Activated T-helper 2 cell treated with anti-CD3 and anti-CD28 coated beads, Interferon-gamma antibody, Interleukin-2, Interleukin-4, amounts not matched to agents 10 μg/mL and 5 μg/mL and 100 μg/mL, durations not matched to agents 14 hours and 24 hours and 36 hours (primary cell): ENCODE data around the gene NEXN. TPM values are rescaled to one million over a fixed set of nuclear protein-coding genes. Genes with fewer than 3 reads are reported as not detected.
A peak's percentile ranks its signal among the peaks of the same experiment; 100 is the strongest.

Source experiments
- DNase-seq: peaks from one replicate; pipeline ENCODE4 v3.0.0; 2021; ENCODE audit warnings: low spot score
- H3K27ac Mint-ChIP-seq: one replicate; pipeline ENCODE4 v1.8.0; 2021; ENCODE audit warnings: mixed read lengths
- H3K27me3 Mint-ChIP-seq: one replicate; pipeline ENCODE4 v1.8.0; 2021; ENCODE audit warnings: low read depth, mixed read lengths
- H3K36me3 Mint-ChIP-seq: one replicate; pipeline ENCODE4 v1.8.0; 2021; ENCODE audit warnings: low read depth, mixed read lengths
- H3K4me1 Mint-ChIP-seq: one replicate; pipeline ENCODE4 v1.8.0; 2021; ENCODE audit warnings: low read depth, mixed read lengths
- H3K4me3 Mint-ChIP-seq: one replicate; pipeline ENCODE4 v1.8.0; 2021; ENCODE audit warnings: low read depth, mild to moderate bottlenecking, moderate library complexity, mixed read lengths
- H3K9me3 Mint-ChIP-seq: one replicate; pipeline ENCODE4 v1.8.0; 2021; ENCODE audit warnings: mixed read lengths
- intact Hi-C: fragments of 100-400 bp; cut with micrococcal nuclease; formaldehyde crosslinking; loops from one replicate; pipeline ENCODE4 v1.15.1; 2023
- total RNA-seq: library from RNA; stranded (reverse); gene quantifications from 2 replicates; pipeline ENCODE4 v1.2.3, GENCODE V29; 2022

NEXN gene
- total RNA-seq = 0.59 and 0.60 TPM in 2 replicates

DNA sequence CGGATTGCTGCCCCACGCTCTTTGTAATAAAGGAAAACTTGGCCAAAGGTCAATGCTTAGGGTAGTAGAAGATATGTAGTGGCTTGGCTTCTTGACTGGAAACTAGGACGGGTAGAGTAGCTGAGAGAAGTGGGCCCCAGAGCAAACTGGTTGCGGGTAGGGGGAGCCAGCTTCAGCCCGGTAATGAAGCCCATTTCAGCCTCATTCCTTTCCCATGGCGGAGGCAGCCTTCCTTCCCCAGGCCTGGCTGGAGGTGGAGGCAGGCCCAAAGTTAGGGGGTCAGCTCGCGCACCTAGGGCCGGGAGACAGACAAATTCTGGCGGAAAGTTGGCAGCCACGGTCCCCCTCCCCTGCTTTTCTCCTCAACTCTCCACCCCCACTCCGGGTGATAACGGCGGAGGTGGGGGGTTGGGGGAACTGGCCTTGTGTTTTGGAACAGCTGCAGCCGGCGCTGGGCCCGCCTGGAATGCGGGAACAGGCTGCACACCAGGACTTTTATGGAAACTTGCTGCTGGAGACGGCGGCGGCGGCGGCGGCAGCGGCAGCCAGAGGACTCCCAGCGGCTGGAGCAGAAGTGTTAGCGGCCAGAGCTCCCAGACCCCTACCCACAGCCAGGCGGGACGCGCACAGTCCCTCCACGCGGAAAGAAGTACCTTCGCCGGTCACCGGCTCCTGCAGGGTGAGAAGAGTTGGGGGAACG lies at the start of gene NEXN:
TSS of gene NEXN (plus strand) at position 544 of the 700 bp plus-strand sequence. CDS start 27,483 bp downstream, outside the sequence.
- intact Hi-C loops = no loop called here
- Mint-ChIP-seq H3K36me3 (no peaks in the 10 kb centered on the region), H3K27ac (no peak within 1 kb of the TSS), H3K27me3 (peaks cover 26% of the 10 kb centered on the region), H3K4me1 (peaks cover 4% of the 10 kb centered on the region), H3K4me3 (peak within 1 kb of the TSS; percentile 57), H3K9me3 (no peaks in the 10 kb centered on the region)
- no peak for DNase-seq

DNA sequence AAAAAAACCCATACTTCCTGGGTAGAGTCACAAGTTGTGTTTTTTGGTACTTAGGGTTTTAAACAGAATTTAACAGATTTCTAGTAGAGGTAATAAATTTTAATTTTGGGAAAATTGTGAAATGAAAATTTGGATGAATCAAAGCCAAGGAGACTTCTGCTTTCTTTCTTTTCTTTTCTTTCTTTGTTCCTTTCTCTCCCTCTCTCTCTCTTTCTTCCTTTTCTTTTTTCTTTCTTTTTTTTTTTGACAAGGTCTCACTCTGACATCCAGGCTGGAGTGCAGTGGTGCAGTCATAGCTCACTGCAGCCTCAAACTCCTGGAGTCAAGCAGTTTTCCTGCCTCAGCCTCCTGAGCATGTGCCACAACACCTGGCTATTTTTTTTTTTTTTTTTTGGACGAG lies 46.9 kb upstream of the NEXN start:
- intact Hi-C loops = no loop called here
- DNase-seq = no peak
- H3K9me3 Mint-ChIP-seq = no peaks in the 10 kb centered on the region
- no peaks in the 10 kb centered on the region for H3K27me3 Mint-ChIP-seq
- no peak overlapping the region for H3K4me3 Mint-ChIP-seq
- no peaks in the 10 kb centered on the region for H3K4me1 Mint-ChIP-seq
- no peak overlapping the region for H3K27ac Mint-ChIP-seq
- peaks cover 14% of the 10 kb centered on the region for H3K36me3 Mint-ChIP-seq

DNA sequence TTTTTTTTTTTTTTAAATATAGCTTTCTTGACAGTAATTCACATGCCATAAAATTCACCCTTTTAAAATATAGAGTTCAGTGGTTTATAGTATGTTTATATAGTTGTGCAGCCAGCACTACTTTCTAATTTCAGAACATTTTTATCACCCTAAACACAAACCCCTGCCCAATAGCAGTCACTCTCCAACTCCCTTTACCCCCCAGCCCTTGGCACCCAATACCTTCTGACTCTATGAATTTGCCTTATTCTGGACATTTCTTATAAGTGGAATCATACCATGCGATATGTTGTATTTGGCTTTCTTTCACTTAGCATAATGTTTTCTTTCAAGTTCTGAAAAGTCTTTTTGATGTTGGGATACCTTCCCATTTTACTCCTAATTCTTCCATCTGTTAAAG lies 42.5 kb upstream of the NEXN start:
- Mint-ChIP-seq H3K27me3 (no peaks in the 10 kb centered on the region), H3K36me3 (peaks cover 14% of the 10 kb centered on the region), H3K27ac (no peak overlapping the region), H3K4me1 (no peaks in the 10 kb centered on the region), H3K4me3 (no peak overlapping the region), H3K9me3 (no peaks in the 10 kb centered on the region)
- DNase-seq = no peak
- intact Hi-C loops = no loop called here

DNA sequence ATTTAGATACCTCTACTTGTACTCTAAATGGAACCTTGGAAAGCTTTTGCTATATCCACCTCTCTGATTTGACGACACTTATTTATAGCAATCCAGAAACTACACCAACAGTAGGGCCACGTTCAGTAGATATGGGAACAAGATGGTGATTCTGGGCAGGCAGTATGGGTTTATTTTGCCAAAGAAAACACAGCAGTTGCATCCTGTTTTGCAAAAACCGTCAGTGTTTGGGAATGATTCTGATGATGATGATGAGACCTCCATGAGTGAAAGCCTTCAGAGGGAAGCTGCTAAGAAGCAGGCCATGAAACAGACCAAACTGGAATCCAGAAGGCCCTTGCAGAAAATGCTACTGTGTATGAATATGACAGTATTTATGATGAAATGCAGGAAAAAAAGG lies 41.5 kb upstream of the NEXN start:
- Mint-ChIP-seq H3K36me3 (peaks cover 14% of the 10 kb centered on the region), H3K4me1 (no peaks in the 10 kb centered on the region), H3K27me3 (no peaks in the 10 kb centered on the region), H3K4me3 (no peak overlapping the region), H3K9me3 (no peaks in the 10 kb centered on the region), H3K27ac (no peak overlapping the region)
- DNase-seq = no peak
- intact Hi-C loops = no loop called here

DNA sequence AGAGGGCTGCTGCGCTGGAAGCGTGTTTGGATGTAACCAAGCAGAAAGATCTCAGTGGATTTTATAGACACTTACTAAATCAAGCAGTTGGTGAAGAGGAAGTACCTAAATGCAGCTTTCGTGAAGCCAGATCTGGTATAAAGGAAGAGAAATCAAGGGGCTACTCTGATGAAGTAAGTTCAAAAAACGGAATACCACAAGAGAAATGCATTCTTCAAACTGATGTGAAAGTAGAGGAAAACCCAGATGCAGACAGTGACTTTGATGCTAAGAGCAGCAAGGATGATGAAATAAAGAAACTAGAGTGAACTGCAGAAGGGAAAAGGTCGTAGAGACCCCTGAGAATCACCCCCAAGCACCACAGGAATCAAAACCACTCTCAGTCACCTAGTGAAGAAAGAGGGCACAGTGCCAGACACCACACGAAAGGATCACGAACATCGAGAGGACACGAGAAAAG lies 40.8 kb upstream of the NEXN start:
- intact Hi-C loops = no loop called here
- Mint-ChIP-seq H3K9me3 (no peaks in the 10 kb centered on the region), H3K27me3 (no peaks in the 10 kb centered on the region), H3K4me3 (no peak overlapping the region), H3K4me1 (no peaks in the 10 kb centered on the region), H3K36me3 (peaks cover 14% of the 10 kb centered on the region), H3K27ac (no peak overlapping the region)
- no peak for DNase-seq

DNA sequence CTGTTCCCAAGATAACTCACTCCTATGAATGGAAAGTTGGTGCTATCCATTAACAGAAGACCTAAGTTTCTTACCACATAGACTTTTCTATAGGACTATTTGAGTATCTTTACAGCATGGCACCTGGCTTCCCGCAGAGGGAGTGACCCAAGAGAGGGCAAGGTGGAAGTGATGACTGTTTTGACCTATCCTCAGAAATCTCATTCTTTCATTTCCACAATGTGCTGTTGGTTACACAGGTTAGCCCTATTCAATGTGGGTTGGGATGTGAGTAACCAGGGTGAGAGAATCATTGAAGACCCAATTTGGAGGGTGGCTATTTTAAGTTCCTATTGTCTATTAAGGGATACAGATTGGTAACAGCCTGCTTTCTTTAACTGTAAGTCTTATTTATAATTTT lies 38.3 kb upstream of the NEXN start:
- H3K27ac Mint-ChIP-seq = no peak overlapping the region
- intact Hi-C loops = no loop called here
- no peak overlapping the region for H3K4me3 Mint-ChIP-seq
- H3K27me3 Mint-ChIP-seq = no peaks in the 10 kb centered on the region
- no peaks in the 10 kb centered on the region for H3K4me1 Mint-ChIP-seq
- DNase-seq = no peak
- peaks cover 26% of the 10 kb centered on the region for H3K36me3 Mint-ChIP-seq
- H3K9me3 Mint-ChIP-seq = peaks cover 10% of the 10 kb centered on the region

DNA sequence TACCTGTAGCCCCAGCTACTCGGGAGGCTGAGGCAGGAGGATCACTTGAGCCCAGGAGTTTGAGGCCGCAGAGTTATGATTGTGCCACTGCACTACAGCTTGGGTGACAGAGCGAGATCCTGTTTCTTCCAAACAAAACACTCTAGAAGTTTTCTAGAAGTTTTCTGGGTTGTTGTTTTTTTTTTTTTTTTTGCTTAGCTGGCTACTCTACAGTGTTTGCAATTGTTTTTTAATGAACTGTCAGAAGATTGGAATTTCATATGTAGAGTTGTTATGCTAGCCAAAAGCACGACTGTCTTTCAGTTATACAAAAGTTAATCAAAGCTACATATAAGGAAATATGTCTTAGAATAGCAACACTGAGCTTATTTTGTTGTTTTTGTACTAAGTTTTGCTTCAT lies 30.9 kb upstream of the NEXN start:
- peaks cover 2% of the 10 kb centered on the region for H3K4me1 Mint-ChIP-seq
- peaks cover 55% of the 10 kb centered on the region for H3K36me3 Mint-ChIP-seq
- intact Hi-C loops = no loop called here
- DNase-seq = no peak
- no peak overlapping the region for H3K27ac Mint-ChIP-seq
- peaks cover 30% of the 10 kb centered on the region for H3K9me3 Mint-ChIP-seq
- no peak overlapping the region for H3K4me3 Mint-ChIP-seq
- no peaks in the 10 kb centered on the region for H3K27me3 Mint-ChIP-seq

DNA sequence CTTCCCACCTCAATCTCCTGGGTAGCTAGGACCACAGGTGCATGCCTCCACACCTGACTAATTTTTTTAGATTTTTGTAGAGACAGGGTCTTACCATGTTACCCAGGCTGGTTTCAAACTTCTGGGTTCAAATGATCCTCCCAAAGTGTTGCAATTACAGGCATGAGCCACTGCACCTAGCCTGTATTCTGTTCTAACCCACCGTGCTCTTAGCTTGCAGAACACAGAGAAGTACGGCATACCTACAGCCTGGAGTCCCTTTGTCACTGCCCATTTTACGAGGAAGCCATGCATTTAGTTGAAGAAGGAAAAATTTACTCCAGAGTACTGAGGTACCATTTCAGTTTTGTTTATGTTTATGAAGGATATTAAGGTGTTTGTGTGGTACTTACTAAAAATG lies 29.7 kb upstream of the NEXN start:
- H3K36me3 Mint-ChIP-seq = peaks cover 55% of the 10 kb centered on the region

DNA sequence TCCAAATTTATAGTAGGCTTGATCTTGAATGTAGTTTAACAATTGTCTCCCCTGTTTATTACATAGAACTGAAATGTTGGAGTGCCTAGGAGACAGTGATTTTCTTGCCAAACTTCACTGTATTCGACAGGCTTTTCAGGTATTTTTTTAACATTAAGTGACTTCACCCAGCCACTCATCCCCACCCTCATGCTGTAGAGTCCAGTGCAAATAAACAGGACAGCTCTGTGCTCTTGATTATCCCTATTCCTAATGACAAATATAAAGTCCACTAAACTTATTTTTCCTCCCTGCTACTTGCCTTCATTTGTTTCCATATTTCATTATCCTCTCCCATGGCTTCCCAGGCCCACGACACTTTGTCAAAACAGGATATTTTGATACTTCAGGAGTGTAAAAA lies 29.2 kb upstream of the NEXN start:
- Mint-ChIP-seq H3K4me1 (peaks cover 2% of the 10 kb centered on the region), H3K27ac (no peak overlapping the region), H3K36me3 (peaks cover 50% of the 10 kb centered on the region), H3K27me3 (no peaks in the 10 kb centered on the region), H3K9me3 (peaks cover 29% of the 10 kb centered on the region), H3K4me3 (no peak overlapping the region)
- no peak for DNase-seq
- intact Hi-C loops = no loop called here

More for the DNA sequence above, 29.7 kb upstream of the NEXN start:
- peaks cover 2% of the 10 kb centered on the region for H3K4me1 Mint-ChIP-seq
- peaks cover 30% of the 10 kb centered on the region for H3K9me3 Mint-ChIP-seq
- intact Hi-C loops = no loop called here
- no peaks in the 10 kb centered on the region for H3K27me3 Mint-ChIP-seq
- no peak overlapping the region for H3K4me3 Mint-ChIP-seq
- no peak overlapping the region for H3K27ac Mint-ChIP-seq
- DNase-seq = no peak

DNA sequence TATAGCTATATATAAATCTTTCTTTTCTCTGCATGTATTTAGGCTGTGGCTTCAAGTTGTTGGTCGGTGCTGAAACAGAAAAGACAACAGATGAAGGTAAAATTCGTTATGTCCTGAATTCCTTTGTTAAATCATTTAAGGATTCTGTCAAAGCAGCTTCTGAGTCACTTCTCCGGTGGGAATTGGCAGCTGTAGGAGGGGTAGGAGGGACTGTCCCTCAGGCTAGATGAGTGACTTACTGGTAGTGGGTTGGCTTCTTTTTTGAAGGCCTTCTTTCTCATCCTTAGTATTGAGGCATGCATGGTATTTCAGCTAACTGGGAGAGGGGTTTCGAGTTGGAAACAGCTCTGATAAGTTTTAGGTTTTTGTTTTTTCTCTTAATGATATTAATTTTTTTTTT lies 22.1 kb upstream of the NEXN start:
- Mint-ChIP-seq H3K9me3 (no peaks in the 10 kb centered on the region), H3K4me3 (no peak overlapping the region), H3K27me3 (no peaks in the 10 kb centered on the region), H3K4me1 (no peaks in the 10 kb centered on the region), H3K27ac (no peak overlapping the region), H3K36me3 (peaks cover 18% of the 10 kb centered on the region)
- intact Hi-C loops = no loop called here
- DNase-seq = no peak

DNA sequence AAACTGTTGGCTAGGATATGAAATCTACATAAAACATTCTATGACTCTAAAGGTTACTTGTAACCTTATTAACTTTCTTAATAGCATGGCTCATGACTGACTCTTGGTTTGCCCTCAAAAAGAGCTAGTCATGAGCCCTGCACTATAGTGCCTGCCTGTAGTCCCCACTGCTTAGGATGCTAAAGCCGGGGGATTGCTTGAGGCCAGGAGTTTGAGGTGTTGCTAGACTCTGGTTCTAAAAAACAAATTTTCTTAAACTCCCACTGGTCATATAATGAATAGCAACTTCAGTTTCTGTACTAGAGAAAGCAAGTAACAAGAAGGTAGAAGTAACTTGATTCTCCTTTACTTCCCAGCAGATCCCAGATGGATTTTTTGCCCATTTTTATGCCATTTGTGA lies 15.8 kb upstream of the NEXN start:
- intact Hi-C loops = no loop called here
- Mint-ChIP-seq H3K36me3 (peaks cover 7% of the 10 kb centered on the region), H3K4me3 (no peak overlapping the region), H3K9me3 (no peaks in the 10 kb centered on the region), H3K4me1 (no peaks in the 10 kb centered on the region), H3K27me3 (no peaks in the 10 kb centered on the region), H3K27ac (no peak overlapping the region)
- no peak for DNase-seq

DNA sequence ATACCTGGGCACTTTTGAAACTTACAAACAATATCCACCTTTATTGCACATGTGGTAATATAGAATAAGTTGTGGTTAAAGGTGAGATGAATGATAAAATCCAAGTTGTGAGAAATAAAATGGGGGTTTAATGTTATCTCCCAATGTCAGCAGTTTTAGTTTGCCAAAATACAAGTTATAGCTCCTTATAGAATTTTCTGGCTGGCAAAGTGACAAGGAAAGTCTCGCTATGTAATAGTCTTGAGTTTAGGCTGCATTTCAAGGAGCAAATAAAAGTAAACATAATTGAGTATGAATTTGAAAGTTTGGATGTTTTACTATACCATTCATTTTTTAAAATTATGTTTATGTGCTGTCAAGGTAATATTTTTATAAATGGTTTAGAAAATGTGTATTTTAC lies 15.0 kb upstream of the NEXN start:
- Mint-ChIP-seq H3K27ac (no peak overlapping the region), H3K4me1 (no peaks in the 10 kb centered on the region), H3K36me3 (peaks cover 5% of the 10 kb centered on the region), H3K9me3 (no peaks in the 10 kb centered on the region), H3K4me3 (no peak overlapping the region), H3K27me3 (no peaks in the 10 kb centered on the region)
- DNase-seq = no peak
- intact Hi-C loops = no loop called here

DNA sequence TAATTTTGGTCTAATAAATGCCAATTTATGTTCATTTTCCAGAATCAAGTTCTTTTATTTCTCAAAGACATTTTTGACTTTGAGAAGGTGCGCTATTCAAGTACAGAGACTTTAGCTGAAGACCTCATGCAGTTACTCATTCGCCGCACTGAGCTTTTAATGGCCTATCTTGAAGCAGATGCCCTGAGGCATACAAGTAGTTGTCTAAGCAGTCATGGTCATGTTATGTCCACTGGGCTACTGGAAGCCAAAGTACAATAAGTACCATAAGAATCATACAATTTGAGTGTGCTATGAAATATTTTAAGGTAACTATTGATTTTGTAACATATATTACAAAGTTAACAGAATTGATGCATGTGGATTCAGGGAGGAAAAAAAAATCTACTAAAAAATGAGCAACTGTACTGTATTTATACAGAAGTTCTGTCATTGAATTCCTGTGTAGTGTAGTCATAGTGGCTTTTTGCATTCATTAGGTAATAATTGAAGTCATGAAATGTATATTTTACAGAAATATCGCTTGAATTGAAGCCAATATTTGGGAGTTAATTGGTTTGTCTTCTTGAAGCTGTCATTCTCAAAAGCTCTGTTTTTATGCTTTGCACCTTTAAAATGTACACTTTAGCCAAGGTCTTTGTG lies 13.5 kb upstream of the NEXN start:
- no peak overlapping the region for H3K27ac Mint-ChIP-seq
- H3K36me3 Mint-ChIP-seq = peaks cover 3% of the 10 kb centered on the region
- intact Hi-C loops = no loop called here
- H3K9me3 Mint-ChIP-seq = no peaks in the 10 kb centered on the region
- no peaks in the 10 kb centered on the region for H3K27me3 Mint-ChIP-seq
- H3K4me1 Mint-ChIP-seq = no peaks in the 10 kb centered on the region
- H3K4me3 Mint-ChIP-seq = no peak overlapping the region
- DNase-seq = no peak
